H1 (cell line): Measurements from ENCODE around the gene MAPK14. TPM values are rescaled to one million over a fixed set of nuclear protein-coding genes. Genes with fewer than 3 reads are reported as not detected.

ENCODE experiments used
- ATF3 ChIP-seq: IDR thresholded peaks from 2 replicates; pipeline ENCODE4 v1.6.1; 2011; ENCODE audit warnings: low read depth, mild to moderate bottlenecking, low read length; ENCODE audit not compliant: insufficient read depth
- CHD2 ChIP-seq: IDR thresholded peaks from 2 replicates; pipeline ENCODE4 v1.6.1; 2012; ENCODE audit warnings: low read length, improper control_type of control experiment
- CHD7 ChIP-seq: fragments of 300-600 bp; sonication (generic); IDR thresholded peaks from 2 replicates; pipeline ENCODE4 v1.7.1; 2012; ENCODE audit warnings: low read length, moderate library complexity, mild to moderate bottlenecking, inconsistent platforms; ENCODE audit not compliant: insufficient replicate concordance
- EP300 ChIP-seq, 2 experiments: IDR thresholded peaks; 1 replicate in 1 of 2; 2 replicates in 1 of 2; pipeline ENCODE4 v1.6.1; 2011 to 2012; ENCODE audit warnings: low read depth in 2 of 2, low read length in 2 of 2, mild to moderate bottlenecking in 2 of 2, borderline replicate concordance in 1 of 2, inconsistent platforms in 1 of 2, moderate library complexity in 1 of 2
- EZH2 ChIP-seq: fragments of 200-600 bp; sonication (generic); IDR thresholded peaks from 2 replicates; pipeline ENCODE4 v1.7.1; 2012; ENCODE audit warnings: low read depth, mild to moderate bottlenecking, moderate library complexity, low read length, inconsistent platforms; ENCODE audit not compliant: severe bottlenecking
- JUN ChIP-seq: IDR thresholded peaks from 2 replicates; pipeline ENCODE4 v1.6.1; 2011; ENCODE audit warnings: low read depth, mild to moderate bottlenecking, improper control_type of control experiment, low read length
- JUND ChIP-seq: IDR thresholded peaks from 2 replicates; pipeline ENCODE4 v1.6.1; 2011; ENCODE audit warnings: mild to moderate bottlenecking, improper control_type of control experiment, low read length
- KDM5A ChIP-seq: fragments of 200-600 bp; IDR thresholded peaks from 2 replicates; pipeline ENCODE4 v1.7.1; 2012; ENCODE audit warnings: mild to moderate bottlenecking, low read length, inconsistent platforms, mixed read lengths
- NRF1 ChIP-seq: IDR thresholded peaks from 2 replicates; pipeline ENCODE4 v1.6.1; 2011; ENCODE audit warnings: mild to moderate bottlenecking, low read depth, low read length, improper control_type of control experiment
- SRF ChIP-seq: IDR thresholded peaks from 2 replicates; pipeline ENCODE4 v1.6.1; 2011; ENCODE audit warnings: mild to moderate bottlenecking, low read depth, low read length, moderate library complexity
- TAF7 ChIP-seq: optimal IDR thresholded peaks from 2 replicates; pipeline ENCODE3; 2011; ENCODE audit warnings: low read depth, mild to moderate bottlenecking, inconsistent platforms, low read length, moderate library complexity, borderline replicate concordance
- polyA plus RNA-seq, 7 experiments: library from polyadenylated mRNA; depleted of rRNA in 3 of 7; stranded (reverse) in 5 of 7; unstranded in 2 of 7; fragments of >200 nt in 5 of 7; fragments of 200-250 nt in 2 of 7; gene quantifications; 1 replicate in 5 of 7; 2 replicates in 1 of 7; 4 replicates in 1 of 7; pipeline versions ENCODE4 v1.2.1 to v1.2.3, GENCODE V29; 2011 to 2013; ENCODE audit warnings: missing spikeins in 2 of 7, mixed read lengths in 2 of 7
- total RNA-seq: library from RNA; stranded (reverse); fragmentation: NEBNext Ultra II Directional; extraction: Animal tissue kit (Norgen Biotek cat#: 25700); gene quantifications from 2 replicates; pipeline ENCODE4 v1.2.1, GENCODE V29; 2021

The MAPK14 gene
- total and polyA plus RNA-seq, 2 of the 8 experiments (the other 6 are each of a cell fraction or from before 2014, with no cell fraction given): 18.1 to 39.3 TPM

DNA sequence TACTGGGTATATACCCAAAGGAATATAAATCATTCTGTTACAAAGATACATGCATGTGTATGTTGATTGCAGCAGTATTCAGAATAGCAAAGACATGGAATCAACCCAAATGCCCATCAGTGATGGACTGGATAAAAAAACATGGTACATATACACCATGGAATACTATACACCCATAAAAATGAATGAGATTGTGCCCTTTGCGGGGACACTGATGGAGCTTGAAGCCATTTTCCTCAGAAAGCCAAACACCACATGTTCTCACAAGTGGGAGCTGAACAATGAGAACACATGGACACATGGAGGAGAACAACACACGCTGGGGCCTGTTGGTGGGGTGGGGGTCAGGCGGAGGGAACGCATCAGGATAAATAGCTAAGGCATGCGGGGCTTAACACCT is 61.4 kb downstream of the MAPK14 start (continued):
- TF ChIP-seq CHD7 (no peak), EP300 (IDR thresholded peaks at IDR 0.05; ENCODE audit: borderline replicate concordance in 1 of 2, low read depth in 2 of 2, low read length in 2 of 2) (no peak), ATF3 (no peak), NRF1 (no peak), JUN (no peak), TAF7 (no peak), KDM5A (no peak), SRF (no peak), JUND (no peak), CHD2 (no peak), EZH2 (no peak)
- TF ChIP-seq, all 59 proteins: peak for 0
